ENCODE results near the gene MRNIP.

The MRNIP gene

DNA sequence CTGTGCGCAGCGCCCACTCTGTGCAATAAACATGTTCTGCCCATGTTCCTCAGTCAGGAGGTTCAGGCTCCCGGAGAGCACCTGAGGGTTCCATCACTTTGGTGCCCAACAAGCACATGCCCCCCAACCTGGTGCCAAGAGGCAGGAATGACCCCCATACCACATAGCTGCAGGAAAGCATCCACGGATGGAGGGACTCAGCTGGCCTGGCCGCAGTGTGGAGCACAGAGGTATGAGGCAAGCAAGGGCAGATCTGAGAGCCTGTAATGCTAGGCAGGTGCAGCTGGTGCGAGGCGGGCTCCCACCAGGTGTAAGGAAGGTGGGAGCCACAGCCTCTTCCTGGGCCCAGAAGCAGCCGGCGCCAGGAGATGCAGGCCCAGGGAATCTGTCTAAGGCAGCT, 4.3 kb upstream of the MRNIP start:
- no peaks in the 10 kb centered on the region for H3K27me3 ChIP-seq (ENCODE audit: insufficient read depth, low read length)
- no peak overlapping the region for H3K27ac ChIP-seq (ENCODE audit: low read depth, low read length)
- no peak overlapping the region for H2AK5ac ChIP-seq (ENCODE audit: low read length)
- no CpG with 5 or more reads among the region's 9 CpGs for WGBS (ENCODE audit: extremely low coverage, insufficient coverage, insufficient read length)
- H2AFZ ChIP-seq (ENCODE audit: insufficient read depth, low read length, poor library complexity) = no peak overlapping the region
- DNase-seq = no peak
- no peaks in the 10 kb centered on the region for H3K4me1 ChIP-seq (ENCODE audit: control insufficient read depth in 1 of 2, insufficient read depth in 2 of 2, low read length in 2 of 2)
- H4K91ac ChIP-seq (ENCODE audit: low read depth, low read length) = no peak overlapping the region
- H2BK12ac ChIP-seq (ENCODE audit: low read length) = no peak overlapping the region
- H4K8ac ChIP-seq (ENCODE audit: low read depth, low read length) = no peak overlapping the region
- H3K36me3 ChIP-seq (ENCODE audit: control insufficient read depth in 1 of 2, insufficient read depth in 2 of 2, low read length in 2 of 2) = peaks cover 50 to 53% of the 10 kb centered on the region in 2 experiments
- no peak overlapping the region for H3K18ac ChIP-seq (ENCODE audit: low read length)
- H3K9me3 ChIP-seq (ENCODE audit: insufficient read depth, low read depth, low read length) = peaks cover 14% of the 10 kb centered on the region
- H3K9ac ChIP-seq (ENCODE audit: low read length) = no peak overlapping the region
- peaks cover 4% of the 10 kb centered on the region for H3K79me2 ChIP-seq (ENCODE audit: control insufficient read depth, insufficient read depth, low read length, poor library complexity)
- no peak overlapping the region for H3K4me3 ChIP-seq (ENCODE audit: low read depth, low read length)
- H3K4me2 ChIP-seq (ENCODE audit: low read length) = no peak overlapping the region
- no peak overlapping the region for H3K23ac ChIP-seq (ENCODE audit: low read length)
- no peak overlapping the region for H3K14ac ChIP-seq (ENCODE audit: low read length)
- peaks cover 4% of the 10 kb centered on the region for H3K79me1 ChIP-seq (ENCODE audit: low read length)
- no peak overlapping the region for H4K12ac ChIP-seq (ENCODE audit: low read depth, low read length)
- no peak overlapping the region for H3K4ac ChIP-seq (ENCODE audit: low read depth, low read length)
- no peak overlapping the region for H2BK5ac ChIP-seq (ENCODE audit: low read depth, low read length, poor library complexity)
- no peak overlapping the region for H2BK120ac ChIP-seq (ENCODE audit: insufficient read depth, low read length, poor library complexity)

DNA sequence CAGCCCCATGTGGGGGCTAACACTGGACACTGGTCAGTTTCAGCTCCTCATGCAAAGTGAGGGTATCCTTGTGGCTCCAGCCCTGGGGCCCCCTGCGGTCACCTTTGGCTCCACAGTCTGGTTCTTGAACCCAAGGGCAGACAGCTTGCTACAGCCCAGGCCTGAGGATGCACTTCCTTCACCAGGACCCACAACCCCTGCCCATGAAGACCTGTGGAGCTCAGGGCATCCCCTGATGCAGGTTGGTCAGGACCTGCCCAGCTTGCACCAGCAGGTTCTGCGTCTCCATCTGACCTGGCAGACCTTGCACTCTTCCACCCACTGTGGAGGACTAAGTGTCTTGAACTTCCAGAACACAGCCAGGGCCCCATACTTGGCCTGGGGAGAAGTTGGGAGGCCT, 3.7 kb upstream of the MRNIP start:
- Histone ChIP-seq H2AK5ac (ENCODE audit: low read length) (no peak overlapping the region), H3K14ac (ENCODE audit: low read length) (no peak overlapping the region), H3K27ac (ENCODE audit: low read depth, low read length) (no peak overlapping the region), H2AFZ (ENCODE audit: insufficient read depth, low read length, poor library complexity) (no peak overlapping the region), H4K91ac (ENCODE audit: low read depth, low read length) (no peak overlapping the region), H2BK5ac (ENCODE audit: low read depth, low read length, poor library complexity) (no peak overlapping the region), H3K9me3 (ENCODE audit: insufficient read depth, low read depth, low read length) (peaks cover 14% of the 10 kb centered on the region), H3K18ac (ENCODE audit: low read length) (no peak overlapping the region), H2BK12ac (ENCODE audit: low read length) (no peak overlapping the region), H3K4ac (ENCODE audit: low read depth, low read length) (no peak overlapping the region), H3K23ac (ENCODE audit: low read length) (no peak overlapping the region), H4K8ac (ENCODE audit: low read depth, low read length) (no peak overlapping the region), H3K4me3 (ENCODE audit: low read depth, low read length) (peak overlapping the region; percentile 56), H3K4me2 (ENCODE audit: low read length) (no peak overlapping the region), H2BK120ac (ENCODE audit: insufficient read depth, low read length, poor library complexity) (no peak overlapping the region), H3K79me2 (ENCODE audit: control insufficient read depth, insufficient read depth, low read length, poor library complexity) (peaks cover 4% of the 10 kb centered on the region), H3K4me1 (ENCODE audit: control insufficient read depth in 1 of 2, insufficient read depth in 2 of 2, low read length in 2 of 2) (no peaks in the 10 kb centered on the region), H4K12ac (ENCODE audit: low read depth, low read length) (no peak overlapping the region), H3K9ac (ENCODE audit: low read length) (no peak overlapping the region), H3K79me1 (ENCODE audit: low read length) (peaks cover 4% of the 10 kb centered on the region), H3K36me3 (ENCODE audit: control insufficient read depth in 1 of 2, insufficient read depth in 2 of 2, low read length in 2 of 2) (peaks cover 45 to 48% of the 10 kb centered on the region in 2 experiments), H3K27me3 (ENCODE audit: insufficient read depth, low read length) (no peaks in the 10 kb centered on the region)
- DNase-seq = no peak
- WGBS (ENCODE audit: extremely low coverage, insufficient coverage, insufficient read length) = no CpG with 5 or more reads among the region's 2 CpGs

DNA sequence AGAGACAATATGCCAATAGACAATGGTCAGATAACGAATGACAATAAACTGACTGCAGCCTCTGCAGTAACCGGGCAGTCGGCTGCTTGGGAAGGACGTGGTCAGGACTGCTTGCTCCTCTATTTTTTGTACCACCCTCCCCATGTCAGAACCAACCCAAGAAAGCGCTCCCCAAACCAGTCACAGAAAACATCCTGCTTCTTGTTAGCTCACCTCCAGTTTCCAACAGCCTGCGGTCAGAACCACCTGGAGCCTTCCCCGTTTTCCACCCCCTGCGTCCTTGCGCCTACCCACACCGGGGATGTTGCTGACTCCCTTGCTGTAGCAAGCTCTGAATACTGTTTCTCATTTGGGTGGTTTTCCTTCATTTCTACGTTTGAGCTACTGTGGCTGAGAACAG, 1.7 kb upstream of the MRNIP start:
- H4K12ac ChIP-seq (ENCODE audit: low read depth, low read length) = no peak overlapping the region
- H3K9ac ChIP-seq (ENCODE audit: low read length) = no peak overlapping the region
- H3K79me1 ChIP-seq (ENCODE audit: low read length) = peaks cover 4% of the 10 kb centered on the region
- H2AFZ ChIP-seq (ENCODE audit: insufficient read depth, low read length, poor library complexity) = no peak overlapping the region
- no peak overlapping the region for H3K23ac ChIP-seq (ENCODE audit: low read length)
- H2BK12ac ChIP-seq (ENCODE audit: low read length) = no peak overlapping the region
- H3K4me2 ChIP-seq (ENCODE audit: low read length) = no peak overlapping the region
- DNase-seq = no peak
- peaks cover 14% of the 10 kb centered on the region for H3K9me3 ChIP-seq (ENCODE audit: insufficient read depth, low read depth, low read length)
- H2BK120ac ChIP-seq (ENCODE audit: insufficient read depth, low read length, poor library complexity) = no peak overlapping the region
- no peak overlapping the region for H2BK5ac ChIP-seq (ENCODE audit: low read depth, low read length, poor library complexity)
- no peak overlapping the region for H4K8ac ChIP-seq (ENCODE audit: low read depth, low read length)
- no peak overlapping the region for H3K27ac ChIP-seq (ENCODE audit: low read depth, low read length)
- no peak overlapping the region for H3K18ac ChIP-seq (ENCODE audit: low read length)
- H4K91ac ChIP-seq (ENCODE audit: low read depth, low read length) = no peak overlapping the region
- H3K4ac ChIP-seq (ENCODE audit: low read depth, low read length) = no peak overlapping the region
- H3K14ac ChIP-seq (ENCODE audit: low read length) = no peak overlapping the region
- no peaks in the 10 kb centered on the region for H3K27me3 ChIP-seq (ENCODE audit: insufficient read depth, low read length)
- no CpG with 5 or more reads among the region's 11 CpGs for WGBS (ENCODE audit: extremely low coverage, insufficient coverage, insufficient read length)
- no peaks in the 10 kb centered on the region for H3K4me1 ChIP-seq (ENCODE audit: control insufficient read depth in 1 of 2, insufficient read depth in 2 of 2, low read length in 2 of 2)
- peaks cover 4% of the 10 kb centered on the region for H3K79me2 ChIP-seq (ENCODE audit: control insufficient read depth, insufficient read depth, low read length, poor library complexity)
- no peak overlapping the region for H2AK5ac ChIP-seq (ENCODE audit: low read length)
- peaks cover 30 to 32% of the 10 kb centered on the region in 2 experiments for H3K36me3 ChIP-seq (ENCODE audit: control insufficient read depth in 1 of 2, insufficient read depth in 2 of 2, low read length in 2 of 2)
- no peak overlapping the region for H3K4me3 ChIP-seq (ENCODE audit: low read depth, low read length)

DNA sequence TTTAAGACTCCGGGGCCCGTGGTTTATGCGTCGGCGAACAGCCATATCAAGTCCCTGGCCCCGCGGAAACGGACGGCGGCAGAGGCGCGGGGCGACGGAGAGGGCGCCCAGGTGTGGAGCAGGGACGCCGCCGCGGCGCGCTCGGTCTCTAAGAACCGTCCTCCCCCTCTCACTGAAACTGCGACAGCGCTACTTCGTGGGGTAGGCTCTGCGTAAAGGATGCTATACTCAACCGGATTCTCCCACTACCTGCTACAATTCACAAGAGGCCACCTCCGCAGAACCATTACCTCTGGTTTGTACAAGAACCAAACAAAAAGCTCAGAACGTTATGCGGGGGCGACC, 404 bp downstream of the MRNIP start:
- Histone ChIP-seq H4K8ac (ENCODE audit: low read depth, low read length) (peak overlapping the region; percentile 57), H3K36me3 (ENCODE audit: control insufficient read depth in 1 of 2, insufficient read depth in 2 of 2, low read length in 2 of 2) (peaks cover 11 to 13% of the 10 kb centered on the region in 2 experiments), H3K4me2 (ENCODE audit: low read length) (peak overlapping the region; percentile 77), H2BK5ac (ENCODE audit: low read depth, low read length, poor library complexity) (no peak overlapping the region), H3K14ac (ENCODE audit: low read length) (peak overlapping the region; percentile 16), H3K27ac (ENCODE audit: low read depth, low read length) (no peak overlapping the region), H2AK5ac (ENCODE audit: low read length) (no peak overlapping the region), H3K4me3 (ENCODE audit: low read depth, low read length) (peak overlapping the region; percentile 82), H2BK12ac (ENCODE audit: low read length) (no peak overlapping the region), H3K27me3 (ENCODE audit: insufficient read depth, low read length) (no peaks in the 10 kb centered on the region), H3K9ac (ENCODE audit: low read length) (peak overlapping the region; percentile 2), H3K79me2 (ENCODE audit: control insufficient read depth, insufficient read depth, low read length, poor library complexity) (peaks cover 4% of the 10 kb centered on the region), H3K79me1 (ENCODE audit: low read length) (peaks cover 4% of the 10 kb centered on the region), H2BK120ac (ENCODE audit: insufficient read depth, low read length, poor library complexity) (no peak overlapping the region), H4K12ac (ENCODE audit: low read depth, low read length) (no peak overlapping the region), H3K23ac (ENCODE audit: low read length) (no peak overlapping the region), H3K4ac (ENCODE audit: low read depth, low read length) (no peak overlapping the region), H4K91ac (ENCODE audit: low read depth, low read length) (no peak overlapping the region), H2AFZ (ENCODE audit: insufficient read depth, low read length, poor library complexity) (peak overlapping the region; percentile 87), H3K18ac (ENCODE audit: low read length) (no peak overlapping the region), H3K9me3 (ENCODE audit: insufficient read depth, low read depth, low read length) (peaks cover 10% of the 10 kb centered on the region), H3K4me1 (ENCODE audit: control insufficient read depth in 1 of 2, insufficient read depth in 2 of 2, low read length in 2 of 2) (no peaks in the 10 kb centered on the region)
- peak in 1 of 2 donors; percentile 51 for DNase-seq
- WGBS (ENCODE audit: extremely low coverage, insufficient coverage, insufficient read length) = no CpG with 5 or more reads among the region's 32 CpGs

Measured in trophoblast cell (in vitro differentiated cells and primary cell).